Measurements from ENCODE around the gene GNLY.
"Not testable (repeated sequence)": the region's sequence is repeated elsewhere in the genome, so short reads cannot be mapped to it uniquely, and the experiment has no call there.

GNLY gene

DNA sequence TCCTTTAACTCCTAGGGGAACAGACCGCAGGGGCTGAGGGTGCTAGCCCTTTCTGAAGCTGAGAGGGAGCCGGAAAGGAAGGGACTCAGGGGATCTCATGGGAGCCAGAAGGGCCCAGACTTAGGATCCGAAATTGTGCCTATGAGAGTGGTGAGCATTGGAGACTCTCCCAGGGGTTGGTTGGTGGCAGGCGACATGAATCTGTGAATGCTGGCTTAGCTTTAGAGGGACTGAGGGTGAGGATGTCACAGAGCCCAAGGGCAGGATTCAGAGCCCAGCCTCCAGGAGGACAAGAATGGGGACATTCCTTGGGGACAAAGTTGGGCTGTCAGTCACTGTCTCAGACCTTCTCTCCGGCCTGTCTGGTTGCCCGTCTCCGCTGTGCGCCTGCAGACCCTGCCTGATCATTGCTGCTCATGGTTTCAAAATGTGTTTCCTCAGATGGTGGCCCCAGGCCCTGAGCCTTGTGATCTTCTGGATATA, 17.5 kb downstream of the GNLY start:
- DNase-seq = no peak

DNA sequence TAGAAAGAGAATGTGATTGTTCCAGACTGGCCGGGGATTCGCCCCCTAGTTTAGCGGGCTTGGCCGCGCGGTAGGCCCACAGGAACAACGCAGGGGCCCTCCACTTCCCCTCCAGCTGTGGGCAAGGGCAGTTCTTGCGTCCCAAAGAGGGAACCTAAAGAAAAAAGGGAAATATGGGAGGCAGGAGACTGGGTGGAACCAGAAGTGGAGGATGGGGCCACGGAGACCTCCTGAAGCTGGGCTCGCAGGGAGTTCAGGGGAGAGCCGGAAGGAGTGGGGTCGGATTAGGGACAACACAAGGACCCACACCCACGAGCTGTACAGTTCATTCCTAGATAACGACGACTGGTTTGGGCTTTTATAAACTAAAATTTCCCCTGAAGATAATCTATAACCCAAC, 18.2 kb downstream of the GNLY start:
- no peak for DNase-seq

DNA sequence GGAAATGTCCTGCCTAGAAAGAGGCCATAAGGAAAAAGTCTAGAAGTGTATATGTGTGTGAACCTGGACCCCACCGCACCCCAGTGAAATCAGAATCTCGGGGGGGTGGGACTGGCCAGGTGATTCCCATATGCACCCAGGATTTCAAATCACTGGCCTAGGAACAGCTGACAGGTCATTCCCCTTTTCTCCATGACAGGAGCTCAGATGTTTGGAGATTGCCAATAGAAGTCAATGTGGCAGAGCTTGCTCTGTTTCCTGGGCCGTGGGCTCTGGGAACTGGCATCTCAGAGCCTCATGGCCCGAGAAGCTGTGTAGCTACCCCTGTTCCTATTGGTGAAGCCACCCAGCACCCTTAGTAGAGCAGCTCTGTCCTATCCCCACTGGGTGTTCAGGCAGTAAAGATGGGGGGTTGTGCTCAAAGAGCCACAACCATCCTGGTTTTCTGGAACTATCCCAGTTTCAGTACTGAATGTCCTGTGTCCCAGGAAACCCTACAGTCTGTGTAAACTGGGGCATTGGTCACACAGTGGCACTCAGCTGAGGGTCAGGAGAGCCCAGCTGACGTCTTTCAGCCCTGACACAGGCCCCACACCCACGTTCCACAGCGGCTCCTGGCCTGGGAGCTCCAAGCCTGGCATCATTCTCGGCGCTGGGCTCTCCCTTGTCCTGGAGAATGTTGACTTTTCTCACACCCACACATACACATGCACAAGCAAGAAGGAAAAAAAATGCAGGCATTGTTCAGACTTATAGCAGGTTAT, 18.9 kb downstream of the GNLY start:
- no peak for DNase-seq

DNA sequence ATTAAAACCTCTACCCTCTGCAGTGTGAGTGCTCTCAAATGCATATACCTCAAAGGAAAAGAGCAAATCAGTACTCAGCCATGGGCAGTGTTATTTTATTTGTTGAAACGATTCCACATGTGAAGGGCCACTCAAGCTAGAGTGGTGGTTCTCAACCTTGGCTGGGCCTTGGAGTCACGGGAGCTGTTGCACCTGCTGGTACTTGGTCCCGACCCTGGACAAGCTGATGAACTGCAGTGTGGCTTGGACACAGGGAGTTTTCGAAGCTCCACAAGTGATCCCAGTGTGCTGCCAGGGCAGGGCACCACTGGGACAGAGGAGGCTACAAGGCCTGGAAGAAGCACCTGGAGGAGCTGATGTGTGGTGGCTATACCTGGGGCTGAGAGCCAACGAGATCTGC, 19.7 kb downstream of the GNLY start:
- no peak for DNase-seq

DNA sequence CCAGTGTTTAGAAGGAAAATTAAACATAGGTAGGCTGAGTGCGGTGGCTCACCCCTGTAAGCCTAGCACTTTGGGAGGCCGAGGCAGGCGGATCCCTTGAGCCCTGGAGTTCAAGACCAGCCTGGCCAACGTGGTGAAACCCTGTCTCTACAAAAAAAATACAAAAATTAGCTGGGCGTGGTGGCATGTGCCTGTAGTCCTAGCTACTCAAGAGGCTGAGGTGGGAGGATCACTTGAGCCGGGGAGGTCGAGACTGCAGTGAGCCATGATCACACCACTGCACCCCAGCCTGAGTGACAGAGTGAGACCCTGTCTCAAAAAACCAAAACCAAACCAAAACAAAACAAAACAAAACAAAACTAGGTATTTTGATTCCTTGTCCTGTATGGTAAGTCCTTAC, 20.3 kb downstream of the GNLY start:
- not testable (repeated sequence) for DNase-seq

DNA sequence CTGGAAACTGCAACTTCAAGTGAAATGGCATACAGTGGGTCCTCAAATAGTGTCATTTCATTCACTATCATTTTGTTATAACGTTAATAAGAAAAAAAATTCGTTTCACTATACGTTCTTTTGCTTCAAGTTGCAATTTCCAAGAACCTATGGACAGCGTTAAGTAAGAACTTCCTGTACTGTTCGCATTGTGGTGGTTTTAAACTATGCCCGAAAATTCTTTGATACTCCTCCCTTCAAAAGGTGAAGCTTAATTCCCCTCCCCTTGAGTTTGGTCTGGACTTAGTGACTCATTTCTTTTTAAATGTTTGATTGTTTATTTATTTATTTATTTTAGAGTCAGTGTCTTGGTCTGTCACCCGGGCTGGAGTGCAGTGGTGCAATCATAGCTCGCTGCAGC, 20.7 kb downstream of the GNLY start:
- DNase-seq = no peak

DNA sequence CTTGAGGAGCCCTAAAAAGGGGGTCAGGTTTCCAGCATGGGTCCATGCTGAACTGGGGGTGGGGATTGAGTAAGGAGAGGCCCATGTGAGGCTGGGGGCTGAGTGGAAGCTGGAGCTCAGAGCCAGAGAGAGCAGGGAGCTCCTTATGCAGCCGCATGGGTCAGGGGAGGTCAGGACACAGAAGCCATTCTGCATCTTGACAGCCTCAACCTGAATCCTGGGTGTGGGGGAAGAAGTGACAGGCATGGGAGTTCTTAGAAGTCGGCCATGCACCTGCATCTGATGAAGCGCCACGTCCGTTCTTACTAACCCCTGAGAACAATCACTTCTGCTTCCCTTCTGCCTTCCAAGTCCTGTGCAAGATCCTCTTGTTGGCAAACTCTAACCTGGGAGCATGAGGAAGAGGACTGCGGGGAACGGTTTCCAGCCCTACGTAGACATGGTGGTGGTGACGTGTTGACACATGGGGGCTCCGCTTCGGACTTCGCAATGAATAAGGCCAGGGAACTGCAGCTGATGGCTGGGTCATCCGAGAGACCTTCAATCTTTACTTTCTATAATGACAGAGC, 22.3 kb downstream of the GNLY start:
- DNase-seq = no peak

DNA sequence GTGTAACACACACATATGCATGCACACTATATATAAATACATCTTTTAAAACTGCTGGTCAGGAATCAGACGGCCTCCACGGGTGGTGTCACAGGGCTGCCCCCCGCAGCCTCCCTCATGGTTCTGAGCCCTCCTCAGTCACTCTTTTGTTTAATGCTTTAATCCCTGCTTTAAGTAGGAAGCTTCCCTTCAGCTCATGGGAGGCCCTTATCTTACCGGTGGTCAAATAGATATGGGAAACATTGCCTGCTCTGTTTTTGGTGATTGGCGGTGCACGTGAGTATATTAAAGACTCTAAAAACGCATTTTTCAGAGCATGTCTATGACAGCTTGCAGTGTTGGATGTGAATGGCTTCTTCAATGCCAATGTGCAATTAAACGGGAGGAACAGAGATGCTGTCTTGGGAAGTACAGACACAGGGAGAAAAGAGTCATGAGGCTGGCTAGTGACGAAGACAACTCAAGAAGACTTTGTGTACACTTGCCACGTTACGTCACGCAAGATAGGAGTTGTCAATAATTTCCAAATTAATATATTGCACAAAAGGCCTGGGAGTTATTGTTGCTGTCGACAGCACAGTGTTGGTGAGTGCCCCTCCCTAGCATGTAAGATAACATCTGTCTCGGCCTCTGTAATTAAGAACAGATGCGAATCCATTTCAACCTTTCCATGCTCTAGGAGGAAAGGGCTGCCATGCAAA, 23.3 kb downstream of the GNLY start:
- no peak for DNase-seq

DNA sequence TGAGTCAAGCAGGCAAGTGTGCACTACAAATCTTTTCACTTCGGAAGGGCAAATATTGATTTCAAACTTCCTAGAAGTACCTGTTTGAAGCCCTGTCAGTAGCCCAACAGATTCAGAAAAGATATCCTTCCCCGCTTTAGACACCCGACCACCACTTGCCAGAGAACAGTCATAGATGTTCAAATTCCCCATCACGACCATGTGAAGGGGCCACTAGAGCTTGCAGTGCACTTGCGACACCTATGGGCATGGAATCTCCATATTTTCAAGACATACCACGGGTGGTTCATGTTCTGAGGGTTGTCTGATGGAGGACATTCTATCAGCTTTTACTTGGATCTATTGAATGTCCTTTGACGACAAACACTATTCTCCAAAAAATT, 23.8 kb downstream of the GNLY start:
- no peak for DNase-seq

DNA sequence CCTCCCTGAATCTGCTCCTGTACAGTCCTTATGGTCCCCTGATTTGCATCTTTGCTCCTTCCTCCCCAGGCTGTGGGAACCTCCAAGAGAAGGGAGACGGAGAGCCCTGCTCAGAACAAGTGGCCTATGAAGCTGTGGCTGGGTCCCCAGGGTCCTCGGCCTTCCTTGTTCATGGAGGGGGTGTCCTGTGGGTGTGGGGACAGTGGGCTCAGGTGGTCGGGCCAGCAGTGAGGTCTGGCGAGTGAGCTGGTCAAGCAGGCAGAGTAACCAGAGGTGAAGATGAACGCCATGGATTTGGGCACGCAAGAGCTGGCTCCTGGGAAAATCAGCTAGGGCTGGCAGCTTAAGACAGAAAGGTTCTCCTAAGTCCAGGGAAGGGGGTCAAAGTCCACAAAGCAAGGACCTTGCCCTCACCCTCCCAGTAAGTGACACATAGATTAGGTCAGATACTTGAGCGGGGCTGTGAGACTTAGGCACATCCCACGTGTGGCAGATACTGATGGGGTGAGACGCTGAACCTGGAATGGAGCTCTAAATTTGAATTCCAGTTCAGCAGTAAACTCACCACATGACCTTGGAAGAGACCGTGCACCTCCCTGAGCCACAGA, 24.8 kb downstream of the GNLY start:
- DNase-seq = no peak

DNA sequence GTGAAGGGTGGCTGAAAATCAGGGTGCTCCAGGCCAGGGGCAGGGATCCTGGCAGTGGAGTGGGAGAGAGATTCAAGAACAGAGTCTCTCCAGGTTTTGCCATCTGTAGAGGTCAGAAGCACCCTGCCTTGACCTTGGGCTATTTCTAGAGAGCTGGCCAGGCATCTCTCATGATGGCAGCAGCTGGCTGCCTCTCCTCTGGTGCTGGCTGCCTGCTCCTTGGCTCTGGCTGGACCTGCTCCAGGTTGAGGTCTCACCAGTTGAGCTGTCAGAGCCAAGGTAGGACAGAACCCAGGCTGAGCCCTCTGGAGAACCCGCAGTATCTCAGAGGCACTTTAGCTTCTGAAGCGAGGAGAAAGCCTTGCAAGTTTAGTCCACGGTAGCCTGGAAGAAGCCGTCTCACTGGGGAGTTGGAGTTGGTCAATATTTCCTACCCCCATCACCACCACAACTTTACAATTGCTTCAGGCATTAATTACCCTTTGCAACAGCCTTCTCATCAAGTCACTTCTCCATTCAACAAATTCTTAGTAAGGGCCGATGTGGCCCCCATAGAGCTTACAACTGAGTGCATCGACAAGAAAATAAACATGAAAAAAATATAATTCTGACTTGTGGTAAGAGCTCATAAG, 25.6 kb downstream of the GNLY start:
- no peak for DNase-seq

DNA sequence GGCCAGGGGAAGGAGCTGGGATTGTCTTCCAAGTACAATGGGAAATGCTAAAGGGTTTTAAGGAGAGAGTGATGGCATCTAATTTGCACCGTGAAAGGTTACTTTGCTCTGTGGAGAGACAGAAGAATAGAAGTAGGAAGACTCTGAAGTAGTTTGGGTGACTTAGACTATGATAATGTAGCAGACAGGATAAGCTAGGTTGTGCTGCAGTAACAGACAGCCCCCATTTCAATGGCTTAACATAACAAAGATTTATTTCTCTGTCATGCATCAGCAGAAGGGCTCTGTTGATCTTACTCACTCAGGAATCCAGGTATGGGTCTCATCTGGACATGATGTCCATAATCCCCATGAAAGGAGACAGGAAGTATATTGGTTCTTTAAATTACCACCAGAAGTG, 26.4 kb downstream of the GNLY start:
- DNase-seq = no peak

DNA sequence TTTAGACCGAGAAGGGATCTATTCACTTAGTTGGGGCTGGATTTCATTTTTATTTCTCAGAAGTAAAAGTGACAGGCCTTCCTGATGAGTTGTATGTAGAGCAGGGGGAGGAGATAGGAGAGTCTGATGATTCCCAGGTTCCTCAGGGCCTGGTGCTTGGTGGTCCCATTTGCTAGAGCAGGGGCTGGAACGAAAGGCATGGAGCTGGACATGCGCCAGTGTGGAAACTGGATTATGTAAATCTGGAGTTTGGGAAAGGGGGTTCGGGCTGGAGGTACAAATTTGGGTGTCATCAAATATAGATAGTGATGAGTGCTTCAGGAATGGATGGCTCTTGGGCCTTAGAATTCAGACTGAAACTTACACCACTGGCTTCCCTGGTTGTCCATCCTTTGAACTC, 27.5 kb downstream of the GNLY start:
- no peak for DNase-seq

DNA sequence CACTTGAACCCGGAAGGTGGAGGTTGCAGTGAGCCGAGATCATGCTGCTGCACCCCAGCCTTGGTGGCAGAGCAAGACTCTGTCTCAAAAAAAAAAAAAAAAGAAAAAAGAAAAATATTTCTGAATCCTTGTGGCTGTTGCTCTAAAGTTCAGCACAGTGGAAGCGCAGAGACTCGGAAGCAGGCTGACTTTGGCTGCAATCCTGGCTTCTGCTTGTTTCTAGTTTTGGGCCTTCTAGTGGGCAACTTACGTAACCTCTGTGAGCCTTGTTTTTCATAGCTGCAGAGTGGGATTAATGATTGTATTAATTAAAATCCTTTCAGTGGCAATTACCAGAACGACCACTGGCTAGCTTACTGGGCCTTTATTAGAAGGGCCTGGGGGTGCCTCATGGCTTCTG, 28.4 kb downstream of the GNLY start:
- DNase-seq = no peak

DNA sequence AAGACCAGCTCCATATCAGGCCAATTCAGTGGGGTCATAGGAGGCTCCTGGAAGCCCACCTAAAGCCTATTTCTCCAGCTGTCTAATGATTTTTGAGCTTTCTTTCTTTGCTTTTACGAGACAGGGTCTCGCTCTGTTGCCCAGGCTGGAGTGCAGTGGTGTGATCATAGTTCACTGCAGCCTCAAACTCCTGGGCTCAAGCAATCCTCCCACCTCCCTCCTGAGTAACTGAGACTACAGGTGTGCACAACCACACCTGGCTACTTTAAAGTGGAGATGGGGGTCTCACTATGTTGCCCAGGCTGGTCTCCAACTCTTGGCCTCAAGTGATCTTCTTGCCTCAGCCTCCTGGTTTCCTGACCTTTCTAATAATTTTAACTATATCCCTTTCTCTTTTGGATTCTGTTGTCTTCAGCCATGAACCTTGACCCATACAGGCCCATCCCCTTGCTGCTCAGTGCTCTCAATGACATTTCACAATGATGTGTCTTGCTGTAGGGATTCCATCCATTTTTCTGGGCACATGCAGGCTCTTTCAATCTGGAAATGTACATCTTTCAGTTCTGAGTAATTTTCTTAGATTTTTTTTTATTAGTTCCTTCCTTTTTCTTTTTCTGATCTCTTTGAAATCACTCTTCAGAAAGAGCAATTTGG, 29.7 kb downstream of the GNLY start:
- DNase-seq = no peak

DNA sequence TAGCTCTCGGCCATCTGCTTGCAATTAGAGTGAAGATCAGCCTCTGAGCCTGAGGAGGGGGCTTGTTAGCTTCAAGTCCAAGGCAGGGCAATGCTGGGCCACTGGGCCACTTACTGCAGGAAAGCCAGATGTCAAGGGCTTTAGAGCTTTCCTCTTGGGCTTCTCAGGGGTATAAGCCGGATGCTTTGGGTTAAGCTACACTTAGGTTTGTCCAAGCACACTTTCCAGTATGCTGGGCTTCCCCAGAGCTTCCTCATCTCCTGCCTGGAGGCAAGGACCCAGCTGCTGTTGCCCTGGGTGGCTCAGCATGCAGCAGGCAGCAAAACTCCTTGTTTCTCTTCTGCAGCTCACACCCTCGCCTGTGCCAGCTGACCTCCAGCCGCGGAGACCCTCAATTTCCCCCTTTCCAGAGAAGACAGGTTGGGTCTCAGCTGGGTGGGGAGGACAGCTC, 30.6 kb downstream of the GNLY start:
- no peak for DNase-seq

DNA sequence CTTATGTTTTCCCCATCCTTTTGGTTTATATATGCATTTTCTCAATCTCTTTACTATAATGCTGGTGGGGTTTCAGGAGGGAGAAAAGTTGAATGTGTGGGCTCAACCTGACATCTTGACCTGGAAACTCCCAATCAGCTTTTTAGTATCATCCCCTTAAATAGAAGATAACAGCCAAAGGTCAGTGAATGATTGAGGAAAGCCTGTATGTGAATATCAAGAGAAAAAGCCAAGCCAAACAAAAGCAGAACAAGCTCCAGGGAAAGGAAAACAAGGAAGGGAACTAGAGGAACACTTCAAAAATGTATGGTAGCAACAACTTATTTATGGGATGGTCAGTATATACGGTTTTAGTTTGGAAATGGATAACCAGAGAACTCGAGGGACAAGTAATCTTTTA, 31.3 kb downstream of the GNLY start:
- DNase-seq = no peak

DNA sequence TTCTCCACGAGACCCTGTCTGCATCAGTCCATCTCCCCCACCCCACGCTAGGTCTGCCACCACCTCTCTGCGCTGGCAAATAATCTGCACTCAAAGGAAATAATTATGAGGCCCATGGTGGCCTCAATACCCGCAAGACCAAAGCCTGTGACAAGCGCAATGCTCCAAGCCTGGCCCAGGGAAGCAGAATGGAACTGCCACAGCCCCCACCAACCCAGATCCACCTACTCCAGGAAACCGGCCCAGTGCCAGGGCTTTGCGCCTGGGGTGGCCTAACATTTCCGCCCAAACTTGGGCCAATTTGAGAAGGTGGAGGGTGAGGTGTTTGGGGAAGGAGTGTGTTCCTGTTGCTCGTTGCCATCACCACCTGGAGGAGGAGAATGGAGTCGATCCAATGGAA, 33.6 kb downstream of the GNLY start:
- DNase-seq = no peak

DNA sequence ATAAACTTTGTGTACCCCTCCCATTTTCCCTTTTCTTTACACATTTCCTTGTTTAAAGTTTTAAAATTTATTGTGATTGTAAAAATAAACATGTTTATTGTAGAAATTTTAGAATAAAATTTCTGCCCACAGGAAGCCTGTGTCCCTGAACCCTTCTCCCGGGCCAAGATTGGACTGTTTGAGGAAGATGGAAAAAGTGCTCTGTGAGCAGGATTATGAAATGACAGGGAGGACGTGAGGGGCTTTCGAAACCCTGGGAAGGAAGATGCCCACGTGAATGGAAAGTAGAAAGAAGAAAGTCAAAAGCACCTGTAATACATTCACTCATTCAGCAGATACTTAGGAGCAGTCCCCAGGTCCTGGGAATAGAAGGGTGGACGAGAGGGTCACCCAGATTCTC, 34.2 kb downstream of the GNLY start:
- DNase-seq = no peak

DNA sequence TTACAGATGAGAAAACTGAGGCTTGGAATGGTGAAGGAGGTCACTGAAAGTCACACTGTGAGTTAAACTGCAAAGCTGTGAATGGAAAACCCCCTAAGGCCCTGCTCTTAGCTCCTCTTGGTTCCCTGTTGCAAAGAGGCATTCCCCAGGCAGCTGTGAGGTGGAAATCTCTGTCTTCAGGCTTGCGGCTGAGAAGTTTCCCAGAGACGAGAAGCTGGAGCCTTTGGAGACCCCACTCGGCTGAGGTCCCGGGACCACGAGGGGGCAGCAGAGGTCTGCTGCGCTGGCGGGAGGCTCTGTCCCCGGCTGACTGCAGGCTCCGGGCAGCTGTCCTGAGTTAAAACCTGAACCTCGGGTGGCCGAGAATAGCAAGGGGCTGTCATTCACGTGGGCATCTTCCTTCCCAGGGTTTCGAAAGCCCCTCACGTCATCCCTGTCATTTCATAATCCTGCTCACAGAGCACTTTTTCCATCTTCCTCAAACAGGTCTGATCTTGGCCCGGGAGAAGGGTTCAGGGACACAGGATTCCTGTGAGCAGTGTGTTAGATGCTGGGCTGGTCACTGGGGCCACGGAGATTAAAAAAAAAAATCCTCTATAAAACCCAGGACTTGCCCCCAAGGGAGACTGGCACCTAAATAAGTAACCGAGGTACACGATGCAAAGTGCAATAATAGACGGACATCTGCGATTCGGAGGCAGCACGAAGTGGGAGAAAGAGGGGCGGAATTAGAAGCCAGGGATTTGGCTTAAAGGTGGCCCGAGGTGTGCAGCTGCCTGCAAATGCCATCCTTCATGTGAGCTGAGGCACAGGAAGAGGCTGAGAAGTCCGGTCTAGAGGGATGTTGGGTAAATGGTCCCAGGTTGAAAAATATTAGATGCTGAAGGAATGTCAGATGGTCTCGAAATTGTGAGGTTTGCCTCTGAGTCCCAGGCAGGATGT, 35.0 kb downstream of the GNLY start:
- DNase-seq = peak; percentile 47 to 76

DNA sequence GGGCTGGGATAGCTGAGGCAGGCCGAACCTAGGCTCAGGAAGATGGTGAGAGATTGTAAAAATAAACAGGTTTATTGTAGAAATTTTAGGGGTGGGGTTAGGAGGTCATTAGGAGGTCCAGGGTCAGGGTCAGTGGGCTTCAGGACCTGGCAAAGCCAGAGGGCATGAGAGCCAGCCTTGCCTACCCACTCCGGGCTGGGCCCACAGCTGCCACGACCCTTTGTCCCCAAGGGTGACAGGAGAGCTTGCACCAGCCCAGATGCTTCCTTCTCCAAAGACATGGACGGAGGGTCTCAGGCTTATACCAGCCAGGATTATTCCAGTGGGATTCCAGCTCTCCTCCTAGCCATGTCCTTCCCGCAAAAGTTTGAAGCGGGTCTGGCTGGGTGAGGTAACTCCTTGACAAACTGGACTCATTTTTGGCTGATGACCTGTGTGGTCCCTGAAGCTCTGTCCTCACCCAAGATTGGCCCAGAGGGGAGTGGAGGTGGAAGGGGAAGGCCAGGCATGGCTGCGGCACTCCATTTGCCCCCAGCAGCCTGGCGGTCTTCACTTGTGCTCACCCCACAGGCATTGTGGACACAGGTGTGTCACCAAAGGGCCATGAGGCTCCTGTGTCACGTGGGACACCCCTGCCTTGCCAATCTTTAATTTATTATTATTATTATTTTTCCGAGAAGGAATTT, 35.8 kb downstream of the GNLY start:
- no peak for DNase-seq

All from stimulated activated CD4-positive, alpha-beta T cell treated with anti-CD3 and anti-CD28 coated beads, Interleukin-4, amount 100 ng/mL, for 4 hours (primary cell).